ENCODE results near the gene L1TD1. TPM values are rescaled to one million over a fixed set of nuclear protein-coding genes. Genes with fewer than 3 reads are reported as not detected.

The L1TD1 gene
- total RNA-seq, 4 donors from 2014 or later: not detected

DNA sequence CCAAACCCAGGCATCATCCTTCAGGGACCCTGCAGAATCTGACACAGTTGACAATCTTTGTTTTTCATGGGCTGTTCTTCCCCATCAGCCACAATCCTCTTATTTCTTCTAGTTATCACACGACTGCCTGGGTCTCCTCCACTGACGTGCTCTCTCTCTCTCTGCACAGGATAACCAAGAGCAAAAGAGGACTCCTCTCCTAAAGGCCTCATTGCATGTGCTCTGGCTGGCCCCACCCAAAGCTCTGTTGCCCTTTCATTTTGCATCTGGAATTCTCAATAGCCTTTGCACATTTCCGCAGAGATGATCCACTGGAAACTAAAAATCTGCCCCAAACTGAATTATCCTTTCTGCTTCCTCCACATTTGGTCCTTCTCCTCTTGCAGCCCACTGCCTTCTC, 66.0 kb downstream of the L1TD1 start:
- no peaks in the 10 kb centered on the region for H3K27me3 ChIP-seq
- TF ChIP-seq, protein P1, sequence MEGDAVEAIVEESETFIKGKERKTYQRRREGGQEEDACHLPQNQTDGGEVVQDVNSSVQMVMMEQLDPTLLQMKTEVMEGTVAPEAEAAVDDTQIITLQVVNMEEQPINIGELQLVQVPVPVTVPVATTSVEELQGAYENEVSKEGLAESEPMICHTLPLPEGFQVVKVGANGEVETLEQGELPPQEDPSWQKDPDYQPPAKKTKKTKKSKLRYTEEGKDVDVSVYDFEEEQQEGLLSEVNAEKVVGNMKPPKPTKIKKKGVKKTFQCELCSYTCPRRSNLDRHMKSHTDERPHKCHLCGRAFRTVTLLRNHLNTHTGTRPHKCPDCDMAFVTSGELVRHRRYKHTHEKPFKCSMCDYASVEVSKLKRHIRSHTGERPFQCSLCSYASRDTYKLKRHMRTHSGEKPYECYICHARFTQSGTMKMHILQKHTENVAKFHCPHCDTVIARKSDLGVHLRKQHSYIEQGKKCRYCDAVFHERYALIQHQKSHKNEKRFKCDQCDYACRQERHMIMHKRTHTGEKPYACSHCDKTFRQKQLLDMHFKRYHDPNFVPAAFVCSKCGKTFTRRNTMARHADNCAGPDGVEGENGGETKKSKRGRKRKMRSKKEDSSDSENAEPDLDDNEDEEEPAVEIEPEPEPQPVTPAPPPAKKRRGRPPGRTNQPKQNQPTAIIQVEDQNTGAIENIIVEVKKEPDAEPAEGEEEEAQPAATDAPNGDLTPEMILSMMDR (IDR thresholded peaks at IDR 0.05 in 4 of 5, conservative IDR thresholded peaks at IDR 0.05 in 1 of 5): no peak
- TF ChIP-seq POLR2A (IDR thresholded peaks at IDR 0.05): no peak
- no peaks in the 10 kb centered on the region for H3K4me1 ChIP-seq
- in situ Hi-C loops (cut with MboI; ENCODE audit: low sequenced_read_pairs in 4 of 4): no loop called here
- H3K9me3 ChIP-seq: no peaks in the 10 kb centered on the region
- intact Hi-C loops (cut with DNase I; ENCODE audit: low total_unique reads): no loop called here
- no peak for DNase-seq
- no peak overlapping the region for H3K27ac ChIP-seq
- H3K4me3 ChIP-seq: no peak overlapping the region
- no peak for ATAC-seq
- H3K36me3 ChIP-seq: no peaks in the 10 kb centered on the region

Other genes with a start within 250 kb of the L1TD1 start
- gene KANK4, start 124.6 kb downstream of the L1TD1 start, total RNA-seq: under 1 TPM in 1 of 4 donors, not detected in 3; 0.16 TPM
- 10 to 100 TPM; 11.8 to 23.4 (median 17.3) TPM for gene USP1, start 242.2 kb downstream of the L1TD1 start, total RNA-seq